Activated T-cell treated with anti-CD3 and anti-CD28 coated beads, Interleukin-2, amount 50 U/mL, for 48 hours (primary cell): ENCODE data around the gene PEX14.

Experiments
- DNase-seq, 2 experiments: peaks; one replicate each; pipeline ENCODE4 v3.0.0-alpha.2; 2020

The PEX14 gene

GRCh38 chr1:10653370-10654125 lies 178.8 kb downstream of the PEX14 start:
- no peak for DNase-seq

- no peak for DNase-seq
These were observed 180.3 kb downstream of the PEX14 start for GRCh38 chr1:10655002-10655401.

- no peak for DNase-seq
These were observed 181.7 kb downstream of the PEX14 start for GRCh38 chr1:10656431-10656830.

GRCh38 chr1:10657088-10657847 lies 182.5 kb downstream of the PEX14 start:
- no peak for DNase-seq

- no peak for DNase-seq
These were observed 183.8 kb downstream of the PEX14 start for GRCh38 chr1:10658396-10659066.

- DNase-seq, result no peak
These were observed 184.5 kb downstream of the PEX14 start for GRCh38 chr1:10659218-10659617.

- no peak for DNase-seq
These were observed 185.1 kb downstream of the PEX14 start for GRCh38 chr1:10659646-10660540.

- DNase-seq, result no peak
These were observed 186.7 kb downstream of the PEX14 start for GRCh38 chr1:10661453-10661852.

- no peak for DNase-seq
These were observed 187.4 kb downstream of the PEX14 start for GRCh38 chr1:10662090-10662688.

GRCh38 chr1:10662824-10663677 lies 188.3 kb downstream of the PEX14 start:
- no peak for DNase-seq

- DNase-seq, result no peak
These were observed 188.9 kb downstream of the PEX14 start for GRCh38 chr1:10663678-10664035.

- DNase-seq, result no peak
These were observed 189.5 kb downstream of the PEX14 start for GRCh38 chr1:10664251-10664650.

GRCh38 chr1:10665226-10665625 lies 190.5 kb downstream of the PEX14 start:
- DNase-seq, result no peak

- DNase-seq, result no peak
These were observed 191.4 kb downstream of the PEX14 start for GRCh38 chr1:10665930-10666850.

GRCh38 chr1:10667861-10668761 lies 193.4 kb downstream of the PEX14 start:
- no peak for DNase-seq

- no peak for DNase-seq
These were observed 194.8 kb downstream of the PEX14 start for GRCh38 chr1:10669570-10669969.

GRCh38 chr1:10670190-10670589 lies 195.4 kb downstream of the PEX14 start:
- no peak for DNase-seq

- DNase-seq, result no peak
These were observed 196.3 kb downstream of the PEX14 start for GRCh38 chr1:10671090-10671489.
